Measurements from ENCODE around the gene ZG16. TPM values are rescaled to one million over a fixed set of nuclear protein-coding genes. Genes with fewer than 3 reads are reported as not detected.

Gene ZG16
- total RNA-seq, 1 donor from 2014 or later: not detected

DNA sequence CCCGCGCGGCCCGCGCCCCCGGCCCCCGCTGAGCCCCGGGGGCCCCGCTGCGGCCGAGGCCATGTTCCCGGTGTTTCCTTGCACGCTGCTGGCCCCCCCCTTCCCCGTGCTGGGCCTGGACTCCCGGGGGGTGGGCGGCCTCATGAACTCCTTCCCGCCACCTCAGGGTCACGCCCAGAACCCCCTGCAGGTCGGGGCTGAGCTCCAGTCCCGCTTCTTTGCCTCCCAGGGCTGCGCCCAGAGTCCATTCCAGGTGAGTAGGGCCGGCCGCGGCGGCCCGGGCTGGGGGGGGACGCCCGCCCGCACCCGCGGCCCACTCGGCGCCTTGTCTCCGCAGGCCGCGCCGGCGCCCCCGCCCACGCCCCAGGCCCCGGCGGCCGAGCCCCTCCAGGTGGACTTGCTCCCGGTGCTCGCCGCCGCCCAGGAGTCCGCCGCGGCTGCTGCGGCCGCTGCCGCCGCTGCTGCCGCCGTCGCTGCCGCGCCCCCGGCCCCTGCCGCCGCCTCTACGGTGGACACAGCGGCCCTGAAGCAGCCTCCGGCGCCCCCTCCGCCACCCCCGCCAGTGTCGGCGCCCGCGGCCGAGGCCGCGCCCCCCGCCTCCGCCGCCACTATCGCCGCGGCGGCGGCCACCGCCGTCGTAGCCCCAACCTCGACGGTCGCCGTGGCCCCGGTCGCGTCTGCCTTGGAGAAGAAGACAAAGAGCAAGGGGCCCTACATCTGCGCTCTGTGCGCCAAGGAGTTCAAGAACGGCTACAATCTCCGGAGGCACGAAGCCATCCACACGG is 28.8 kb downstream of the ZG16 start:
- no peak for FAIRE-seq

GRCh38 chr16:29807426-29808218 is 29.6 kb downstream of the ZG16 start:
- DNase-seq (ENCODE audit: low spot score in 2 of 2) (peak; percentile 73 to 80), FAIRE-seq (no peak)

More for the DNA sequence above, 28.8 kb downstream of the ZG16 start:
- DNase-seq (ENCODE audit: low spot score in 2 of 2): peak in 1 of 2 donors; percentile 55

DNA sequence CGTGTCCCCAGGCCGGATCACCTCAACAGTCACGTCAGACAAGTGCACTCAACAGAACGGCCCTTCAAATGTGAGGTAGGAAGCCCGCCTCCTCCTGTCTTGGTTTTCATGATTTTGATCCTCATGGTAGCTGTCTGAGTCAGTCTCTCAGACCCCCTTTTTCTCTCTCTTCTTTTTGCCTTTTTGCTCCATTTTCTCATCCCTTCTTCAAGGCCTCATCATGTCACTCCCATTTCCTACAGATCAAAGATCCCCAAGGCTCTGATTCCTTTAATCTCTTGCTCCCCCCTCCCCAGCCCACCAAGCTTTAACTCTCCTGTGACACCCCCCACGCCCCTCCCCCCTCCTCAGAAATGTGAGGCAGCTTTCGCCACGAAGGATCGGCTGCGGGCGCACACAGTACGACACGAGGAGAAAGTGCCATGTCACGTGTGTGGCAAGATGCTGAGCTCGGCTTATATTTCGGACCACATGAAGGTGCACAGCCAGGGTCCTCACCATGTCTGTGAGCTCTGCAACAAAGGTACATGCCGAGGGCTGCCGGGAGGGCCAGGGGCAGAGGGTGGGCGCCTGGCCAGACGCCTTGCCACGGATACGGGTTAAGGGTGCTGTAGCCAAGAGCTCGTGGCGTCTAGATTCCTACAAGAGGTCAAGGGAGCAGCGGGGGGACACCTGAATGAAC is 30.3 kb downstream of the ZG16 start:
- no peak for FAIRE-seq
- no peak for DNase-seq (ENCODE audit: low spot score in 2 of 2)

- DNase-seq (ENCODE audit: low spot score in 2 of 2): no peak
- FAIRE-seq: no peak
Measured at GRCh38 chr16:29809031-29809747, 31.1 kb downstream of the ZG16 start.

- FAIRE-seq (no peak), DNase-seq (ENCODE audit: low spot score in 2 of 2) (no peak)
Measured at GRCh38 chr16:29809850-29810698, 32.0 kb downstream of the ZG16 start.

- peak in 1 of 2 donors; percentile 22 for DNase-seq (ENCODE audit: low spot score in 2 of 2)
- FAIRE-seq: no peak
Measured at GRCh38 chr16:29810699-29811169, 32.7 kb downstream of the ZG16 start.

- DNase-seq (ENCODE audit: low spot score in 2 of 2) (peak; percentile 89 to 91), FAIRE-seq (no peak)
Measured at GRCh38 chr16:29811170-29811895, 33.3 kb downstream of the ZG16 start.

DNA sequence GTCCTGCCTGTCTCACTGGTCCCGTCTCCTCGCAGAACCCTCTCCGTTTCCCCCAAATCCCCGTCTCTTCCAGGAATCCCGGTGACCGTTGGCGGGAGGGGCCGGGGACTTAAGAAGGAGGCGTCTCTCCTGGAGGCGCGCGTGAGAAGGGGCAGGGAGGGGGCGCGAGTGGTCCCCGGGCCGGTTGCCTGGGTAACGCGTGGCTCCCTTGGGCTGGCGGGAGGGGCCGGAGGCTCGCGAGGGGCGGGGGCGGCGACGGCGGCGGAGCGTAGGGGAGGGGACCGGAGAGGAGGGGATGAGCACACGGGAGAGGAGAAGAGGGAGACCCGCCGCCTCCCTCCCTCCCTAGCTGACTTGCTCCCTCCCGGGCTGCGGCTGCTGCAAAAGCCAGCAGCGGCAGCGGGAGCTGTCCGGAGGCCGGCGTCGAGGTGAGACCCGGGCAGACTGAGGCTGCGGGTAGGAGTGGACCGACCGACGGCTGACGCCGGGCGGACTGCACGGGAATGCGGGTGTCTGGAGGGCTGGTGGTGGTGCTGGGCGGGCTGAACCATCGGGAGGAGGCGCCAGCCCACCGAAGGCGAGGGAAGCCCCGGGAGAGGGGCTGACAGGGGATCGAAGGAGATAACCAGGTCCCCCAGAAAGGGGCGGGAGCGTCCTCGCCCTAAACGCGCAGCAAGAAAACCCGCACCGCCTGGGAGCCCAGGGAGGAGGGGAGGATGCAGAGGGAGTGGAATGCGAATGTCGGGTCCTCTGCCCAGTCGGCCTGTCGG is 34.0 kb downstream of the ZG16 start, which contains the start of gene PRRT2:
PRRT2 (plus strand) TSS at position 298 of the 770 bp plus-strand sequence. CDS start 862 bp downstream, outside the sequence.
- no peak for FAIRE-seq
- peak in 1 of 2 donors; percentile 69 for DNase-seq (ENCODE audit: low spot score in 2 of 2)

DNA sequence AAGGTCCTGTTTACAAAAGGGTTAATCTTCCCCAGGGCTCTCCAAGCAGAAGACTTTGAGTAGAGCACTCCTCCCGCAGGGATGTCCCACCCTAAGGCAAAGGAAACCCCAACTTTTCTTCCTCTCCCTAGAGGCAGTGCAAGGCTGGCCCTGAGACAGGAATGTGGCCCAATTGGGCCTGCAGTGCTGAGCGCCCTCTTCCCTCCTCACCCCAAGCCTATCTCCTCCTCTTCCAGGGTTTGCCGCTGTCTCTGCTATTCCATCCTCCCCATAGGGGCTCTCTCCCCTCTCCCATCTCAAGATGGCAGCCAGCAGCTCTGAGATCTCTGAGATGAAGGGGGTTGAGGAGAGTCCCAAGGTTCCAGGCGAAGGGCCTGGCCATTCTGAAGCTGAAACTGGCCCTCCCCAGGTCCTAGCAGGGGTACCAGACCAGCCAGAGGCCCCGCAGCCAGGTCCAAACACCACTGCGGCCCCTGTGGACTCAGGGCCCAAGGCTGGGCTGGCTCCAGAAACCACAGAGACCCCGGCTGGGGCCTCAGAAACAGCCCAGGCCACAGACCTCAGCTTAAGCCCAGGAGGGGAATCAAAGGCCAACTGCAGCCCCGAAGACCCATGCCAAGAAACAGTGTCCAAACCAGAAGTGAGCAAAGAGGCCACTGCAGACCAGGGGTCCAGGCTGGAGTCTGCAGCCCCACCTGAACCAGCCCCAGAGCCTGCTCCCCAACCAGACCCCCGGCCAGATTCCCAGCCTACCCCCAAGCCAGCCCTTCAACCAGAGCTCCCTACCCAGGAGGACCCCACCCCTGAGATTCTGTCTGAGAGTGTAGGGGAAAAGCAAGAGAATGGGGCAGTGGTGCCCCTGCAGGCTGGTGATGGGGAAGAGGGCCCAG is 34.9 kb downstream of the ZG16 start:
- DNase-seq (ENCODE audit: low spot score in 2 of 2): no peak
- no peak for FAIRE-seq

- DNase-seq (ENCODE audit: low spot score in 2 of 2) (no peak), FAIRE-seq (no peak)
Measured at GRCh38 chr16:29813644-29814562, 35.8 kb downstream of the ZG16 start.

DNA sequence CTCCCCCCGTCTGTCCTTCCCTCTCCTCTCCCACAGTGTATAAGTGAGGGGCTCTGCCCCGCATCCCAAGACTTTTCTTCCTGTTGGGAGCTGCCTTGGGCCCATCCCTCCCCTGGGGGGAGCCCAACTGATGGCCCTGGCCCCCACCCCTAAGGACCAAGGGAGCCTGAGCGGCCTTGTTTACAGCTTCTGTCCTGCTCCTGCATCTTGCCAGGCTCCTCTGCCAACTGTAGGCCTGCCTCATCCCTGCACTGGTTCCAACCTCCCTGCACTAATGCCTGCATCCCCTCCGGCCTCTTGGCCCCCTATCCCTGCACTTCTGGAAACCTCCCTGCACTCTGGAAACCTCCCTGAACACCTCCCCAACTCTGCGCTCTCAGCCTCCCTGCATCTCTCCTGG is 36.5 kb downstream of the ZG16 start:
- DNase-seq (ENCODE audit: low spot score in 2 of 2) (no peak), FAIRE-seq (no peak)

- no peak for FAIRE-seq
- DNase-seq (ENCODE audit: low spot score in 2 of 2): no peak
Measured at GRCh38 chr16:29815032-29815721, 37.1 kb downstream of the ZG16 start.

GRCh38 chr16:29815793-29816693 is 38.0 kb downstream of the ZG16 start, which contains the start of gene PAGR1:
TSS of gene PAGR1 (plus strand) at chr16:29816152. CDS start at chr16:29816526, 374 bp downstream.
- FAIRE-seq (no peak), DNase-seq (ENCODE audit: low spot score in 2 of 2) (peak; percentile 92 to 93)

All from frontal cortex (tissue), 4 donors.